ENCODE data around the gene KLHL22.
"Not testable (repeated sequence)": the region's sequence is repeated elsewhere in the genome, so short reads cannot be mapped to it uniquely, and the experiment has no call there.

The KLHL22 gene

GRCh38 chr22:20499769-20500168, 4.2 kb upstream of the KLHL22 start:
- no peak for DNase-seq

- no peak for DNase-seq
Observed at GRCh38 chr22:20498913-20499312, 3.3 kb upstream of the KLHL22 start.

DNA sequence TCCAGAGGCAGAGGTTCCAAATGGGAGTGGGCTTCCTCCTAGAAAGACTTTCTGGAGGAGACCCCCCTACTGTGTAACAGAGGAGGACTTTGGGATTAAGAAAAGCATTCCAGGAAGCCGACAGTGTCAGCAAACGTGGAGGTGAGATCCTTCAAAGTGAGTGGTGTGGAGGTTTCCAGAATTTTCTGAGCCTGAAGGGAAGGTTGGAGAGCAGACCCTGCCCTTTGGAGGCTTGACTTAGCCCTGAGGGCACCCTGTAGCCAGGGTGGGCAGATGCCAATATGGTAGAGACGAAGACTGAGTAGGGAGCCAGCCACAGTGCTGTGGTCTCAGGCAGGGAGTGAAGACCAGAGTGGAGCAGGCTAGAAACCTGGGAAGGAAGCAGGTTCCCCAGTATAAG, 1.8 kb upstream of the KLHL22 start:
- DNase-seq: no peak

DNA sequence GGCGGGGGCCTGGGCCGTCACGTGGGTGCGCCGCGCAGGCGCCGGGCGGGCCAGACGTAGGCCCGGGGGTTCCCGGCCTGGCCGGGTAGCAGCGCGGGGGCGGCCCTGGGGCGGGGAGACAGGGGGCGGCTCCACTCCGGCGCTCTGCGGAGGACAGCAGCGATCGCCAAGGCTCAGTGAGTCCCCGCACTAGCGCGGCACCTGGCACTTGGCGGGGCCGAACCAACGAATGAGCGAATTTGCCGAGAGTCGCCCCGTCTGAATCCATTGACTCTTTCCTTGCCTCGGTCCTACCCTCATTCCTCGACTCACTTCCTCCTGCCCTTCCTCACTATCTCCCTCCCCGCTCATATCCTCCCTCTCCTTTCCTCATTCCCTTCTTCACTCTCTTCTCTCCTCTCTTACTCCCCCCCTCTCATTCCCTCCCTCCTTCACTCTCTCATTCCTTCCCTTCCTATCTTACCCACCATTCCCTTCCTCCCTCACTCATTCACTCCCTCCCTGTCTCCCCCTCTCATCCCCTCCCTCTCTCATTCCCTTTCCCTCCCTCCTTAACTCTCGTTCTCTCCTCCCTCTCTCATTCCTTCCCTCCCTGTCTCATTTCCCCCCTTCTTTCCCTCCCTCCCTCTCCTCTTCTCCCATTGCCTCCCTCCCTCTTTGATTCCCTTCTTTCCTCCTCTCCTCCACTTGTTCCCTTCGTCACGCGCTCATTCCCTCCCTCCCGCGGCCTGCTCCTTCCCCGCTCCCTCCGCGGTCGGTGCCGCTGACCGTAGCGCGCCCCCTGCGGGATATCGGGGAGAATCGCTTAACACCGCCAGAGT, 476 bp upstream of the KLHL22 start:
- DNase-seq: peak; percentile 69

DNA sequence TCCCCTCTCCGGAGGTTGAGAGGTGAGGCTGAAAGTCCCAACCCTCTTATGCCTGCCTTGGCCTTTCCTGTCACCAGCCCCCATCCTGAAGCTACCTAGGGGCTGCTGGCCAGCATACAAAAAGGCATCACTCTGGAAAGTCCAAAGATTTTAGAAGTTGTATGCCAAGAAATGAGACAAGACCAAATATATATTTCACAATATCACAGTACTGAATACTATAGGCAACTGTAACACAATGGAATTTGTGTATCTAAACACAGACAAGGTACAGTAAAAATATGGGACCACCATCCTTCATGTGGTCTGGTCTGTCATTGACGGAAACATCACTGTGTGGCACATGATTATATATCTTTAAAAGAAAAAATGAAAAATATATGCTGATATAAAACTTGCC, 4.2 kb downstream of the KLHL22 start:
- DNase-seq: no peak

DNA sequence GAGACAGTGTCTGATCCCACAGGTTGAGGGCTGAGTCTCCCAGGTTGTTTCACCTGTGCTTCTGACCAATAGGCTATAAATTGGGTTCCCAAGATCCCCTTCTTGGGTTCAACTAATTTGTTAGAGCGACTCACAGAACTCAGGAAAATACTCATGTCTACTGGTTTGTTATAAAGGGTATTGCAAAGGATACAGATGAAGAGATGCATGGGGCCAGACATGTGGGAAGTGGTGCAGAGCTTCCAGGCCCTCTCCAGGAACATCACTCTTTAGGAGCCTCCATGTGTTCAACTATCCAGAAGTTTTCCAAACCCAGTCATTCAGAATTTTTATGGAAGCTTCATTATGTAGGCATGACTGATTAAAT, 4.7 kb downstream of the KLHL22 start:
- no peak for DNase-seq

DNA sequence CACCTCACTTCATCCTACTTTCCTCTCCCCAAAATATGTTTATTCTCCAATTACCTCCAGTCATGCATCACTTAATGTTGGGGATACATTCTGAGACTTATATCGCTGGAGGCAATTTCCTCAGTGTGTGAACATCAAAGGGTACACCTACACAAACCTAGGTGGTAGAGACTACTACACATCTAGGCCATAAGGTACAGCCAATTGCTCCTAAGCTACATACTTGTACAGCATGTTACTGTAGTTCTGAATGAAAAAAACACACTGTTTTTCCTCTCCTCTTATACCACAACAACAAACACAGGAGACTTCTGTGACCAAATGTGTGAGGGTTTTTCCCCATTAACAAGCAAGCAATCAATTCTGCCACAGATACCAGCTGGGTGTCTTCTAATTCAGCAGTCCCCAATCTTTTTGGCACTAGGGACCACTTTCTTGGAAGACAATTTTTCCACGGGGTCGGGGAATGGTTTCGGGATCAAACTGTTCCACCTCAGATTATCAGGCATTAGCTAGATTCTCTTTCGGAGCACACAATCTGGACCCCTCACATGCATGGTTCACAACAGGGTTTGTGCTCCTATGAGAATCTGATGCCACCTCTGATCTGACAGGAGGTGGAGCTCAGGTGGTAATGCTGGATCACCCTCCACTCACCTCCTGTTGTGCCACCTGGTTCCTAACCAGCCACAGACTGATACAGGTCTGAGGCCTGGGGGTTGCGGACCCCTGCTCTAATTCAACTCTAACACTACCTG, 5.2 kb downstream of the KLHL22 start:
- no peak for DNase-seq

GRCh38 chr22:20488946-20489345, 6.6 kb downstream of the KLHL22 start:
- DNase-seq: no peak

GRCh38 chr22:20487715-20488114, 7.9 kb downstream of the KLHL22 start:
- no peak for DNase-seq

- DNase-seq: no peak
Observed at GRCh38 chr22:20486229-20486628, 9.4 kb downstream of the KLHL22 start.

DNA sequence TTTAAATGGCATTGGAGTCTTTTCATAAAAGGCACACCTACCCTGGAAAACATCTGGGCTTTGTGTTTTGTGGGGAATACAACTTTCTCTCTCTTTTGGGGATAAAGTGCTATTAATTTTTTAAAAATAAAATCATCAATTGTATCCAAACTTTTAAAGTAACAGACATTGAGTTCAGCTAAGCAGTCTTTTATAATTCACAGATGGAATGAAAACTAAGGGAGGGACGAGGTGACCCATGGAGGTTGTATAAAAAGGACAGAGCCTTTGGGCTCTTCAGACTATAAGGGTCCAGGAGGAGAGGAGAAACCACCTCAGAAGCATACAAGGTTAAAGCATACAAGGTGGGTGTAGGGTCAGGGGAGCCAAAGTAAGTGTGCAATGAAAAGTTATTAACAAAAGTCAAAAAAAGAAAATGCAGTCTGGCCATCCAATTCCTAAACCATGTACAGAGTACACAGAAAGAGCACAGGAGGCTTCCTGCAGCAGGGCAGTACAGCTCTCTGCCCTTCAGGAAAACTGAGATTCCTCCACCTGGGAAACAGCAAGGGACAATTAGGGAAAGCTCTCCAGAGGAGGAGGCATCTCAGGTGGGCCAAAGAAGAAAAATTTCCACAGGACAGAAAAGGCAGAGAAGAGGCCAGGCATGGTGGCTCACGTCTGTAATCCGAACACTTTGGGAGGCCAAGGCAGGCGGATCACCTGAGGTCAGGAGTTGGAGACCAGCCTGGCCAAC, 10.5 kb downstream of the KLHL22 start:
- no peak for DNase-seq

GRCh38 chr22:20483771-20484170, 11.8 kb downstream of the KLHL22 start:
- no peak for DNase-seq

- DNase-seq: not testable (repeated sequence)
Observed at GRCh38 chr22:20483143-20483506, 12.5 kb downstream of the KLHL22 start.

GRCh38 chr22:20479612-20480196, 15.9 kb downstream of the KLHL22 start:
- DNase-seq: no peak

GRCh38 chr22:20478059-20478458, 17.5 kb downstream of the KLHL22 start:
- not testable (repeated sequence) for DNase-seq

DNA sequence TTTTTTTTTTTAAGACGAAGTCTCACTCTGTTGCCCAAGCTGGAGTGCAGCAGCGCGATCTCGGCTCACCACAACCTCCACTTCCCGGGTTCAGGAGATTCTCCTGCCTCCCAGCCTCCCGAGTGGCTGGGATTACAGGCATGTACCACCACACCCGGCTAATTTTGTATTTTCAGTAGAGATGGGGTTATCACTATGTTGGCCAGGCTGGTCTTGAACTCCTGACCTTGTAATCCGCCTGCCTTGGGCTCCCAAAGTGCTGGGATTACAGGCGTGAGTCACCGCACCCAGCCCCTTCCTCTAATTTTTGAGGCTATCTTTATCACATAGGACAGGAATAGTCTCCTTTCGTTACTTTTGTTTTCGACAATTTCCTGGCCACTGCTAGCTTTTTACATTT, 20.0 kb downstream of the KLHL22 start:
- not testable (repeated sequence) for DNase-seq

DNA sequence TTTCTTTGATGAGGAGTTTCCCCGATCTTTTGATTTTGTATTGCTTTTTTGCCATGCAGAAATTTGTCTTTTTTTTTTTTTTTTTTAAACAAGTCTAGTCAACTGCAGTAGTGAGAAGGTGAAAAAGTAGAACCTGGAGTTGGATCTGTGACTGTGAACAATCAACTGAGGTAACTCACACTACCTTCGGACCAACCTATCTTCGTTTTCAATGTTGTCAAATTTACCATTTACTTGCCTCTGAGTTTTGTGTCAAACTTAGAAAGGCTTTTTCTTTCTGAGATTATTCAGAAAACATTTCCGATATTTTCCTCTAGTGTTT, 20.5 kb downstream of the KLHL22 start:
- no peak for DNase-seq

GRCh38 chr22:20472629-20473442, 22.8 kb downstream of the KLHL22 start:
- DNase-seq: no peak

- DNase-seq: no peak
Observed at GRCh38 chr22:20471126-20471833, 24.3 kb downstream of the KLHL22 start.

GRCh38 chr22:20470525-20470924, 25.1 kb downstream of the KLHL22 start:
- not testable (repeated sequence) for DNase-seq

DNA sequence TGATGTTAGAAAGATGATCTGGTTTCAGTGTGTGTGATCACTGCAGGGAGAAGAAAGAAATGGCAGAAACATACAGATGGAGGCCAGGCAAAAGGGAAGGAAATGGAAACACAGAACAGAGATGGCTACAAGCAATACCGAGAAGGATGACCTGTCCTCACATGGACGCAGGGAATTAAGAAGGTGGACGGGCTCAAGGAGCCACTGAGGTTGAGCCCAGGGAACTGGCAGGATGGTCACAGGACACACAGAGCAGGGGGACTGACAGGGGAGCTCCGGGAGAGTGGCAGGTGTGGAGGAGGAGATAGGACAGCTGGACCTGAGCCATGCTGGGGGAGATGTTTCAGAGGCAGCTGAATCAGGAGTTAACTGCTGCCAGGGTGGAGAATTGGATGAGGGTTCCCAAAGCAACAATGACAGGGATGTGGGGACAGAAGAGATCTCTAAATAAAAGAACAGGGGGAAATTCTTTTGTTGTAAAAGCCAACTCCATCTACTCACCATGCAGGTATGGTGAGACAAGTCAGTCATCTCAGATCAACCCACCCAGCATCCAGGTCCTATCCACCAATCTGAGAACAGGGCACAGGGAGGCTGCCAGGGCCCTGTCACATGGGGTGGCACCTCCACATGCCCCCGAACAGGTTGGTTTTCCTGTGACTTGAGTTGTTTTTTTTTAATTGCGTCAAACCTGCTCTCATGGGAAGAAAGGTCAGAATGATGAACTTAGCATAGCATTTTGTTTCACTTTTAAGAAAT, 26.3 kb downstream of the KLHL22 start:
- no peak for DNase-seq

Measured in GF-D8 (cell line).